Prostate gland (tissue), 2 donors: ENCODE data around the gene POLG2.
"Not testable (repeated sequence)": the region's sequence is repeated elsewhere in the genome, so short reads cannot be mapped to it uniquely, and the experiment has no call there.

Experiments
- POLR2A ChIP-seq: fragments of 450-650 bp; IDR thresholded peaks from one replicate; pipeline ENCODE4 v1.6.1; 2016; ENCODE audit warnings: antibody characterized with exemption, mild to moderate bottlenecking
- POLR2AphosphoS5 ChIP-seq: sonication (generic); formaldehyde crosslinking; IDR thresholded peaks from one replicate; pipeline ENCODE4 v1.6.1; 2017; ENCODE audit warnings: antibody characterized with exemption
- TF ChIP-seq, protein P1 (sequence below), 4 experiments: fragments of 200-600 bp in 2 of 4; fragments of 450-650 bp in 2 of 4; sonication (generic) in 2 of 4; IDR thresholded peaks; 1 replicate in 3 of 4; 2 replicates in 1 of 4; pipeline ENCODE4 v1.5.1; 2016 to 2019; ENCODE audit warnings: antibody characterized with exemption in 4 of 4, mild to moderate bottlenecking in 2 of 4, moderate library complexity in 2 of 4

DNA sequence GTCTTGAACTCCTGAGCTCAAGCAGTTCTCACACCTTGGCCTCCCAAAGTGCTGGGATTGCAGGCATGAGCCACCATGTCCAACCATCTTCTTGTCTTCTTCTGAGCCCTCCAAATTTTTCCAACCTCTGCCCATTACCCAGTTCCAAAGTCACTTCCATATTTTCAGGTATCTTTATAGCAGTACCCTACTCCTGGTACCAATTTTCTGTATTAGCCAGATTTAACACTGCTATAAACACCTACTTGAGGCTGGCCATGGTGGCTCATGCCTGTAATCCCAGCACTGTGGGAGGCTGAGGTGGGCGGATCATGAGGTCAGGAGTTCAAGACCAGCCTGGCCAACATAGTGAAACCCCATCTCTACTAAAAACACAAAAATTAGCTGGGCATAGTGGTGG is 57.3 kb downstream of the POLG2 start:
- TF ChIP-seq, protein P1, sequence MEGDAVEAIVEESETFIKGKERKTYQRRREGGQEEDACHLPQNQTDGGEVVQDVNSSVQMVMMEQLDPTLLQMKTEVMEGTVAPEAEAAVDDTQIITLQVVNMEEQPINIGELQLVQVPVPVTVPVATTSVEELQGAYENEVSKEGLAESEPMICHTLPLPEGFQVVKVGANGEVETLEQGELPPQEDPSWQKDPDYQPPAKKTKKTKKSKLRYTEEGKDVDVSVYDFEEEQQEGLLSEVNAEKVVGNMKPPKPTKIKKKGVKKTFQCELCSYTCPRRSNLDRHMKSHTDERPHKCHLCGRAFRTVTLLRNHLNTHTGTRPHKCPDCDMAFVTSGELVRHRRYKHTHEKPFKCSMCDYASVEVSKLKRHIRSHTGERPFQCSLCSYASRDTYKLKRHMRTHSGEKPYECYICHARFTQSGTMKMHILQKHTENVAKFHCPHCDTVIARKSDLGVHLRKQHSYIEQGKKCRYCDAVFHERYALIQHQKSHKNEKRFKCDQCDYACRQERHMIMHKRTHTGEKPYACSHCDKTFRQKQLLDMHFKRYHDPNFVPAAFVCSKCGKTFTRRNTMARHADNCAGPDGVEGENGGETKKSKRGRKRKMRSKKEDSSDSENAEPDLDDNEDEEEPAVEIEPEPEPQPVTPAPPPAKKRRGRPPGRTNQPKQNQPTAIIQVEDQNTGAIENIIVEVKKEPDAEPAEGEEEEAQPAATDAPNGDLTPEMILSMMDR (IDR thresholded peaks at IDR 0.05) = not testable (repeated sequence)
- TF ChIP-seq POLR2AphosphoS5, POLR2A: not testable (repeated sequence)
